ACHN (cell line): ENCODE results near the gene ATP11B.

Experiments
- DNase-seq: peaks from one replicate; pipeline ENCODE4 v3.0.0-alpha.2; 2015
- in situ Hi-C: cut with HindIII; loops from 2 replicates; pipeline ENCODE4 v1.10.0; 2017; ENCODE audit warnings: low sequenced_read_pairs, low pct_ligation_motif_present, low pct_unique_long_range_greater_than_20kb

Gene ATP11B

GRCh38 chr3:182792901-182793662 lies at the start of gene ATP11B:
Gene ATP11B (plus strand): TSS chr3:182793504. CDS start chr3:182793760, 256 bp downstream.
- in situ Hi-C loops, result no loop called here
- peak; percentile 47 for DNase-seq

- in situ Hi-C loops, result no loop called here
- no peak for DNase-seq
Measured at GRCh38 chr3:182746959-182747358, 46.3 kb upstream of the ATP11B start.

DNA sequence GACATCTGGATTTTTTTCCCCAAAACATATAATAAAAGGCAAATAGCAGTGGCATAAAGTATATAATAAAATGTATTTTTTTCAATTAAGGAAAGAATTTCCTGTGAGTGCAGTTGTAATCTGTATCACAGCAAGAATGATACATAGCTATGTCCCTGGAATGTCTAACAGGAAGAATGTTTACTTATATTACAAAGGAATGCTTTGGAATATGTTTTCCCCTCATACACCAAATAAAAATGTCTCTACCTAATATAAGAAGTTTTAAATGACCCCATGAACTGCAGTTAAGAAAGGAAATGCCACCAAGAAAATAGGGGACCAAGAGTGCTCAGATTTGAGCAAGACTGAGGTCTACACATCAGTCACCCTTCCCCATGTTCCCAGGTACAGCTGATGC lies 38.0 kb upstream of the ATP11B start:
- DNase-seq, result no peak
- in situ Hi-C loops, result no loop called here

DNA sequence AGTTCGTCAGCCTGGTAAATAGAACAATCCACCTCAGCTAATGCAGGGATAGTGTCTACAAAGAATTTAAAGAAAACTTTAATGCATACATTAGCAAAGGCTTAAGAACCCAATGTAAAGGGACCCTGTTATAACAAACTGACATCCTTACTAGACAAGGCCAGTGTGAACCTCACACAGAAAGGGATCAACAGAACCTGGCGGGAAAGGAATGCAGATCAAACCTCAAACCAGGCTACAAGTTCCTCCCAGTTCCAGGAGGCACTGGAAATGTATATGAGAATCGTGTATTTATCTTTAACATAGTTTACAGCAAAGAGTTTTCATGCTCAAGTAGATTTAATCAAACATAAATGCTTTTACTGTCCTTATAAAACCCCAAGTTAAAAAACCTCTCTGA lies 37.6 kb upstream of the ATP11B start:
- in situ Hi-C loops, result no loop called here
- no peak for DNase-seq

DNA sequence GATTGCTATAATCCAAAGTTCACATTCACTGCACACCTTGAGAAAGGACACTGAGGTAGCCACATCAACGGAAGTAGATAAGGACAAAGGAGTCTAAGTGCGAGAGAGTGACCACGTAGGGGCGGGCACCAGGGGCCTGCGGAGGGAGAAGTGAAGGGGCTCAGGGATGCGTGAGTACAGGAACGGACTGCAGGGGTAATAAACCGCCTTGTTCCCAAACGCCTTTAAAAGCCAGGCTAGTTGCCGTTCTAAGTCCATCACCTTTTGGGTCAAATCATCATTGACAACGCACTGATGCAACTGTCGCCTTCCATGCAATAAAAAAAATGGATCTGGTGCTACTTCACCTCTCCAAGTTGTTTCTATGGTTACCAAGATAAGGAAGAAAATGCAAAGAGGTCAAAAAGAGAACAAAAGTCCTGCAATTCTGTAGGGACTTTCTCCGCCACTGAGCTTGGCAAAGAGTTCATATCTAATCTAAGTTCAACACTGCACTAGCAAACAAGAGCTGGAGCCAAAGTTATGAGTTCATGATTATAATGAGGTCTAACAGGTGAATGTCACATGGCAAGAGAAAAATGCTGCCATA lies 32.6 kb upstream of the ATP11B start:
- in situ Hi-C loops, result no loop called here
- no peak for DNase-seq

DNA sequence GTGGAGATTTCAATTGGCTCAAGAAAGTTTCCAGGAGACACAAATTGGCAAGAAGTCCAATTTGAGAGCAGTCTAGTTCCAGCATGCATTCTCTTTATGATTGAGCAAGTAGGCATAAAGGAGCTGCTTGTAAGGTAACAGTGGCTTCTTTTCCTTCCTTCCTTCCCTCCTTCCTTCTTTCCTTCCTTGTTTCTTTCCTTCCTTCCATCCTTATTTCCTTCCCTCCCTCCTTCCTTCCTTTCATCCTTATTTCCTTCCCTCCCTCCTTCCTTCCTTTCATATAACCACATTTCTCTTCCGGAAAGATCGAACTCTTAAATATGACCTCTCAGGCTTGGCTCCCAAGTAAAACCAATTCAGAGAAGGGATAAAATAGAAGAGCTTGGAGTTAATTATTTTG lies 29.4 kb upstream of the ATP11B start:
- in situ Hi-C loops, result no loop called here
- DNase-seq, result no peak

DNA sequence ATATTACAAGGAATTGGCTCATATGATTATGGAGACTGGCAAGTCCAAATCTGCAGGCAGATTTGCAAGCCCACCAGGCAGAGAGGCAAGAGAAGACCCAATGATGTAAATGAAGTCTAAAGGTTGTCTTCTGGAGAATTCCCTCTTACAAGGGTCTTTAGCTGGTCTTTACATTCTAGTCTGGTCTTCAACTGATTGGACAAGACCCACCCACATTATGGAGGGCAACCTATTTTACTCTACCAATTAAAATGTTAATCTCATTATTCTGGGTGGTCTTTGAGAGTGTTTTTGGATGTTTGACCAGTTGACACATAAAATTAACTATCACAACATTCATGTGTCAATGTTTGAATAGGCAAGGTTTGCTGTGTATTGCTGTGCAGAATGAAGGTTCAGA lies 28.0 kb upstream of the ATP11B start:
- in situ Hi-C loops, result no loop called here
- DNase-seq, result no peak

DNA sequence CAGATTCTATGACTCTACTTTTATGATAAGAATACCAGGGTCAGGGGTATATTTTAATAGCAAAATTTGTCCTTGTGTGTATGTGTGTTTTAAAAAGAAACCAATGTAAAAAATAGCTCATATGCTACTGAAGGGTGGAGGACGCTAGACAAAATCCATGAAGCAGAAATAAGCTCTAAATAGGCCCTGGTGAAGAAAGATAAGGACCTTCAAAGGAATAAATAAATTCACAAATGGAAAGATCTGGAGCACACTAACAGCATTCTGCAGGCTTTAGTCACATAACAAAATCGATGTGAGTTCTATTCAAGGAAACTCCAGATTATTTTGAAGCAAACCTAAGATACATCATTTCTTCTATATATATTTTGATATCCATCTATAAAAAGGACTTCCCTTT lies 27.2 kb upstream of the ATP11B start:
- in situ Hi-C loops, result no loop called here
- DNase-seq, result no peak

DNA sequence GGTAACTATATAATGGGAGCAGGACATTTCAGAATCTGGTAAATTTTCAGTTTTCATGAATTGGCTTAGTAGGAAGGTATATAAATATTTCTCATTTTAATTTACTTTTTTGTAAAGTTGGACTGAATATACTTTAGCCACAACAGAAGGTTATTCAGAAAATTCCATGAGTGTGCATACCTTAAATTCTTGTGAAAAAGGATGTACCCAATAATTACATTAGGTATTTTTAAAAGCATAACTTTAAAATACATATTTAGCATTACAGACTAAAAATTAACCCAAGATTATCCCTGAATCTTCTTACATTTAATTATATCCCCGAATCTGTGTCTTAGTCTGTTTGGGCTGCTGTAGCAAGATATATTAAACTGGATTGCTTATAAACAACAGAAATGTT lies 24.9 kb upstream of the ATP11B start:
- in situ Hi-C loops, result no loop called here
- no peak for DNase-seq

DNA sequence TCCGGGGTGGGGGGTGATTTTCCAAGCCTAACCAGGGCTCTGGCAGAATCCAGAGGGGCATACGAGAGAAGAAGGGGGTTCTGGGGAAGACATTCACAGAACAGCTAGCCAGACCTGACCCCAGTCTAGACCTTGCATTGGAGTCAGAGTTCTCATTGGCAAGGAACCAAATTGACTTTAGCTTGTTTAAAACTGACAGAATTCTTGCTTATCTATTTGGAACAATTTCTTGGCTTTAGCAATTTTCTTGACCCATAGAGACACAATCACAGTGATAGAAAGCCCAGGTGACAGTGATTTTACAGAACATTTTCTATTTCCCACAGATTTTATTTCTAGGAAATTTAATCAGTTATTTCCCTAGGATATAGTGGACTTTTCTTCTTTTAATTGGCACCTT lies 23.6 kb upstream of the ATP11B start:
- in situ Hi-C loops, result no loop called here
- no peak for DNase-seq

DNA sequence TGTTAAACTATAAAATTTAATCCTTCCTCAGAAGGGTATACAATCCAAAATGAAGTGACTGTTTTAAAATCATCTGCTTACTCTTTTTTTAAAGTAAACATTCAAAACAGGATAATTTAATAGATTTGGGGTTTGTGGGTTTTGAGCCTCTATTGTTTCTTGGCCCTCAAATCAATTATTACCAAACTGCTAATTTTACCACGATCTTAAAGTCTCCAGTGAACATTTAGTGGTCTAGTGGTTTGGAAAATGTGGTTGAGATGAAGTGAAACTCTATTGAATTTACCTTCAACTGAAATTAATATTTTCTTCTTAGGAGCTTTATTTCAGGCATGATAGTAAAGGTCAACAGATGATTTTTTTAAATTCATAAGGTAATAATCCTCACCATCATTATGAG lies 11.2 kb upstream of the ATP11B start:
- in situ Hi-C loops, result no loop called here
- no peak for DNase-seq

DNA sequence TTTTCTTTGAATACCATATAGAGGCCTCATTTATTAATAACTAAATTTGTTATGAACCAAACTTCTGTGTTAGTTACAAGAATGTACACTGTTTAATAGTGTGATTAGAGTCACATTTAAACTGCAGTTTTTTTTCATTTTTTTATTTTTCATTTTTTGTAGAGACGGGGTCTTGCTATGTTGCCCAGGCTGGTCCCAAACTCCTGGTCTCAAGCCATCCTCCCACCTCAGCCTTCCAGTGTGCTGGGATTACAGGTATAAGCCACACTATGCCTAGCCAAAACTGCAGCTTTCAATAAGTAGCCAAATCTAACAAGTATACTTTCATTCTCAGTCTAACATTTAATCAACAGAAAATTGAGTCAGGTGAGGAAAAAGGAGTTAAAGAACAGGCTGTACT lies 10.2 kb upstream of the ATP11B start:
- in situ Hi-C loops, result no loop called here
- DNase-seq, result no peak

- in situ Hi-C loops, result no loop called here
- no peak for DNase-seq
Measured at GRCh38 chr3:182784542-182784941, 8.8 kb upstream of the ATP11B start.

DNA sequence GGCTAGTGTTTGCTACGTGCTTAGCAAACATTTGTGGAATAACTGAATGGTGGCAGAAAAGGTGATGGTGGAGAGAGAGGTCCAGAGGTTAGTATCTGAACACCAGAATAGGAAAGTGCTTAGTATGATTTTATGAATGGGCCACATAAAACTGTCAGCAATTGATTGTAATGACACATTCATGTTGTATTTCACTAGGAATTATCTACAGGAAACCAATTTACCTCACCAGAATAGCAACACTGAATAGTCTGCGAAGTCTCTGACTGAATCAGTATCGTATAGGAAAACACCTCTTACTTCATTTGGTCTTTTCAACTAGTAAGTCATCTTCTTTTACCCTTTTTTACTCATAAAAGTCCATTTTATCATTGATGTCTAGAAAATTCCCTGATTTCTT lies 8.2 kb upstream of the ATP11B start:
- in situ Hi-C loops, result no loop called here
- DNase-seq, result no peak

DNA sequence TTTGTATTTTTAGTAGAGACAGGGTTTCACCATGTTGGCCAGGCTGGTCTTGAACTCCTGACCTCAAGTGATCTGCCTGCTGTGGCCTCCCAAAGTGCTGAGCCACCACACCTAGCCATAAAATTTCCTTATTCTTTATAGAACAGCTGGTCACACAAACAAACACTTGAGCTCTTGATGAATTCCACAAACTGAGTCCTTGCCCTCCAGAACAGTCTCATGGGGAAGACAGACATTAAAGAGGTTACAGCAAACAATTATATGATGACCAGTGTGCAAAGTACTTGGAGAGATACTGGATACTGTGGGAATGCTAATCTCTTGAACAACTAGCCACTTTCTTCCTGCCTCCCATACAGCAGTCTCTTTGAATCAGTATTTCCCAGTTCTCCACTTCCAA lies 7.5 kb upstream of the ATP11B start:
- in situ Hi-C loops, result no loop called here
- DNase-seq, result no peak

DNA sequence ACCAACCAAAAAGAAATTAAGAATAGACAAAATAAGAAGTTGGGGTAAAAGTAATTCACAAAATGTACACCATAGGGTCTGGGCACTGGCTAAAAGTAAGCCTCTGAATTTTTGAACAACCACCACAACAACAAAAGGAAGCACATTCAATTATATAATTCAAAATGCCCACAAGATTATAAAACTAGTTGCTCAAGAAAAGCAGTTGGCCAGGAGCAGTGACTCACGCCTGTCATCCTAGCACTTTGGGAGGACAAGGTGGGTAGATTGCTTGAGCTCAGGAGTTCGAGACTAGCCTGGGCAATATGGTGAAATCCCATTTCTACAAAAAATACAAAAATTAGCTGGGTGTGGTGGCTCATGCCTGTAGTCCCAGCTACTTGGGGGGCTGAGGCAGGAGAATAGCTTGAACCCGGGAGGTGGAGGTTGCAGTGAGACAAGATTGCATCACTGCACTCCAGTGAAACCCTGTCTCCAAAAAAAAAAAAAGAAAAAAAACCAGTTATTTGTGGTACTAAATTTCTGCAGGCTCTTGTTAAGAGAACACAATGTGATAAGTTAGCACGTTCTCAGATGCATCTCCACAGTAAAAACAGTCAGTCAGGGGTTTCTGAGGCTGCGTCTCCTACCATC lies 6.6 kb upstream of the ATP11B start:
- no peak for DNase-seq
- in situ Hi-C loops, result no loop called here

- in situ Hi-C loops, result no loop called here
- DNase-seq, result no peak
Measured at GRCh38 chr3:182787302-182788036, 5.8 kb upstream of the ATP11B start.

GRCh38 chr3:182789371-182789770 lies 3.9 kb upstream of the ATP11B start:
- DNase-seq, result no peak
- in situ Hi-C loops, result no loop called here

DNA sequence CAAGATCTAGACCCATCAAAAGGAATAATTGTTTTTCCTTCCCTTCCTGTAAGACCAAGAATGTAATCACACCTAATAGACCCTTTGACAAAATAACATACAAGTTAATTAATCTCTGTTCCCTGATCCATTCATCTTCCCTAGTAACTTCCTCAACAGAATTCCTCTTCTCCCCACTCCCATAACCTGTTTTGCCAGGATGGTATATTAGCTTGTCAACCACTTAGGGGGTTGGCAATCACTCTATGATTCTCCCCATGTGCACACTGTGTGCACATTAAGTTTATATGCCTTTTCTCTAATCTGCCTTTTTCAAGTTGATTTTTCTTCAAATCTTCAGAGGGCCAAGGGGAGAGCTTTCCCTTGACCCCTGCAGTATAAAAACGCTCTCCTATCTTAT lies 2.7 kb upstream of the ATP11B start:
- in situ Hi-C loops, result no loop called here
- no peak for DNase-seq
